Measurements from ENCODE around the gene TRABD2A.
"Not testable (repeated sequence)": the region's sequence is repeated elsewhere in the genome, so short reads cannot be mapped to it uniquely, and the experiment has no call there.

The TRABD2A gene

GRCh38 chr2:84876369-84876768 is 4.5 kb downstream of the TRABD2A start:
- Histone ChIP-seq H4K20me1 (ENCODE audit: insufficient read depth, low read length, poor library complexity, severe bottlenecking) (no peaks in the 10 kb centered on the region), H2AFZ (ENCODE audit: low read length) (no peak overlapping the region), H3K4me3 (ENCODE audit: low read length, poor library complexity, severe bottlenecking) (no peak overlapping the region), H3K79me2 (ENCODE audit: insufficient read depth, low read length) (no peaks in the 10 kb centered on the region), H3K9me3 (ENCODE audit: insufficient read depth, low read depth, low read length) (no peaks in the 10 kb centered on the region), H3K27me3 (ENCODE audit: insufficient read depth, low read length, poor library complexity, severe bottlenecking) (no peaks in the 10 kb centered on the region), H3K9ac (ENCODE audit: low read depth, low read length, poor library complexity, severe bottlenecking) (no peak overlapping the region), H3K36me3 (ENCODE audit: insufficient read depth, low read length) (no peaks in the 10 kb centered on the region), H3K9me2 (replicated peaks; ENCODE audit: low read depth, low read length) (no peaks in the 10 kb centered on the region), H3F3A (ENCODE audit: low read depth) (no peaks in the 10 kb centered on the region), H3K4me2 (ENCODE audit: low read depth, low read length, poor library complexity, severe bottlenecking) (no peak overlapping the region), H3K4me1 (ENCODE audit: insufficient read depth, low read length, poor library complexity, severe bottlenecking) (no peaks in the 10 kb centered on the region)
- TF ChIP-seq CTCF (conservative IDR thresholded peaks at IDR 0.05; ENCODE audit: low read length) (no peak), EZH2phosphoT487 (IDR thresholded peaks at IDR 0.05; ENCODE audit: borderline replicate concordance) (no peak)

GRCh38 chr2:84875619-84876018 is 5.3 kb downstream of the TRABD2A start:
- not testable (repeated sequence) for H3K36me3 ChIP-seq (ENCODE audit: insufficient read depth, low read length); H3K9me2 ChIP-seq (replicated peaks; ENCODE audit: low read depth, low read length); H3K9me3 ChIP-seq (ENCODE audit: insufficient read depth, low read depth, low read length); H3K9ac ChIP-seq (ENCODE audit: low read depth, low read length, poor library complexity, severe bottlenecking); H3F3A ChIP-seq (ENCODE audit: low read depth); H4K20me1 ChIP-seq (ENCODE audit: insufficient read depth, low read length, poor library complexity, severe bottlenecking); H3K4me2 ChIP-seq (ENCODE audit: low read depth, low read length, poor library complexity, severe bottlenecking); H2AFZ ChIP-seq (ENCODE audit: low read length); H3K4me3 ChIP-seq (ENCODE audit: low read length, poor library complexity, severe bottlenecking); H3K27me3 ChIP-seq (ENCODE audit: insufficient read depth, low read length, poor library complexity, severe bottlenecking); H3K79me2 ChIP-seq (ENCODE audit: insufficient read depth, low read length); H3K4me1 ChIP-seq (ENCODE audit: insufficient read depth, low read length, poor library complexity, severe bottlenecking)

- no peaks in the 10 kb centered on the region for H3K4me1 ChIP-seq (ENCODE audit: insufficient read depth, low read length, poor library complexity, severe bottlenecking)
- no peaks in the 10 kb centered on the region for H3K9me2 ChIP-seq (replicated peaks; ENCODE audit: low read depth, low read length)
- no peaks in the 10 kb centered on the region for H4K20me1 ChIP-seq (ENCODE audit: insufficient read depth, low read length, poor library complexity, severe bottlenecking)
- H3K79me2 ChIP-seq (ENCODE audit: insufficient read depth, low read length) = no peaks in the 10 kb centered on the region
- H3K4me3 ChIP-seq (ENCODE audit: low read length, poor library complexity, severe bottlenecking) = no peak overlapping the region
- no peak overlapping the region for H2AFZ ChIP-seq (ENCODE audit: low read length)
- no peak overlapping the region for H3K4me2 ChIP-seq (ENCODE audit: low read depth, low read length, poor library complexity, severe bottlenecking)
- H3K36me3 ChIP-seq (ENCODE audit: insufficient read depth, low read length) = no peaks in the 10 kb centered on the region
- H3F3A ChIP-seq (ENCODE audit: low read depth) = no peaks in the 10 kb centered on the region
- no peak overlapping the region for H3K9ac ChIP-seq (ENCODE audit: low read depth, low read length, poor library complexity, severe bottlenecking)
- no peaks in the 10 kb centered on the region for H3K27me3 ChIP-seq (ENCODE audit: insufficient read depth, low read length, poor library complexity, severe bottlenecking)
- no peaks in the 10 kb centered on the region for H3K9me3 ChIP-seq (ENCODE audit: insufficient read depth, low read depth, low read length)
- TF ChIP-seq EZH2phosphoT487 (IDR thresholded peaks at IDR 0.05; ENCODE audit: borderline replicate concordance) = no peak
- no peak for TF ChIP-seq CTCF (conservative IDR thresholded peaks at IDR 0.05; ENCODE audit: low read length)
These were observed 5.7 kb downstream of the TRABD2A start for GRCh38 chr2:84875213-84875560.

GRCh38 chr2:84874381-84875212 is 6.3 kb downstream of the TRABD2A start:
- no peaks in the 10 kb centered on the region for H3K9me2 ChIP-seq (replicated peaks; ENCODE audit: low read depth, low read length)
- H3K27me3 ChIP-seq (ENCODE audit: insufficient read depth, low read length, poor library complexity, severe bottlenecking) = no peaks in the 10 kb centered on the region
- H3K36me3 ChIP-seq (ENCODE audit: insufficient read depth, low read length) = no peaks in the 10 kb centered on the region
- no peaks in the 10 kb centered on the region for H3K79me2 ChIP-seq (ENCODE audit: insufficient read depth, low read length)
- H3K4me1 ChIP-seq (ENCODE audit: insufficient read depth, low read length, poor library complexity, severe bottlenecking) = no peaks in the 10 kb centered on the region
- H2AFZ ChIP-seq (ENCODE audit: low read length) = no peak overlapping the region
- no peaks in the 10 kb centered on the region for H3F3A ChIP-seq (ENCODE audit: low read depth)
- H3K9me3 ChIP-seq (ENCODE audit: insufficient read depth, low read depth, low read length) = no peaks in the 10 kb centered on the region
- H4K20me1 ChIP-seq (ENCODE audit: insufficient read depth, low read length, poor library complexity, severe bottlenecking) = no peaks in the 10 kb centered on the region
- no peak overlapping the region for H3K4me3 ChIP-seq (ENCODE audit: low read length, poor library complexity, severe bottlenecking)
- no peak overlapping the region for H3K9ac ChIP-seq (ENCODE audit: low read depth, low read length, poor library complexity, severe bottlenecking)
- no peak for TF ChIP-seq CTCF (conservative IDR thresholded peaks at IDR 0.05; ENCODE audit: low read length)
- no peak for TF ChIP-seq EZH2phosphoT487 (IDR thresholded peaks at IDR 0.05; ENCODE audit: borderline replicate concordance)
- H3K4me2 ChIP-seq (ENCODE audit: low read depth, low read length, poor library complexity, severe bottlenecking) = no peak overlapping the region

All from Loucy (cell line).